GM18520 (cell line): Measurements from ENCODE around the gene SWI5.

Experiments used
- ATAC-seq: cut with Tn5 transposase; IDR thresholded peaks from one replicate; pipeline ENCODE4 v1.9.1; 2021; ENCODE audit not compliant: unreplicated experiment

SWI5 gene

DNA sequence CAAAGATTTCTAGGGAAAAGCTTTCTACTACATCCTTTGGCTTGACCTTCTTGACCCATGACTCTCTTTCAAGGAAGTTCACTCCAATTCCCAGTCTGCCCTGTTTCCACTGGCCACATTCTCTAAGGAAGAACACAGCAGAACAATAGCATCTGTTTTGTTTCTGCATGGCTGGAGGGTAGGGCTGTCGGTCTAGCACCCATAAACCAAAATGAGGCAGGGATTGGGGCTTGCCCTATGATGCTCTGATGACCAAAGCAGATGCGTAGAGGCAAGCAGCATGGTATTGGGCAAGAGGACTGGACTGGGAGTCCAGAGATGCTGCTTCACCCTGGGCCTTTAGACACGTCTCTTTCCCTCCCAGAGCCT lies 24.4 kb upstream of the SWI5 start:
- ATAC-seq, result no peak

- no peak for ATAC-seq
These were observed 23.5 kb upstream of the SWI5 start for GRCh38 chr9:128252317-128253139.

- ATAC-seq, result no peak
These were observed 22.7 kb upstream of the SWI5 start for GRCh38 chr9:128253140-128253990.

DNA sequence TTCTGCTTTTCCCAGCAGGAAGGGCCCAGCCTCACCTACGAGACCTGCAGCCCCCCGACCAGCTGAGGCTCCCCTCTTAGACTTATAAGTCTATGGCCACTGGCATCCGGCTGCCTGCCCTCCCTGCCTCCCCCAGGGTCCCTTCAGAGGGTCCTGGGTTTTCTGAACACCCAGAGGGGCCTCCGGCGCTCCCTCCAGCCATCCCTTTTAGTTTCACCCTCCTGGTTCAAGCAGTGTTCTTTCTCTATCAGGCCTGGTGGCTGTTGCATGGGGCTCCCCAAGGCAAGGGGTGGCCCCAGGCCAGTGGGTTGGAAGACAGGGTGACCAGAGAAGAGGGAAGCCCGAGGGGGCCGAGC lies 22.1 kb upstream of the SWI5 start:
- no peak for ATAC-seq

- ATAC-seq, result no peak
These were observed 21.7 kb upstream of the SWI5 start for GRCh38 chr9:128254362-128254761.

- ATAC-seq, result no peak
These were observed 21.0 kb upstream of the SWI5 start for GRCh38 chr9:128254855-128255759.

DNA sequence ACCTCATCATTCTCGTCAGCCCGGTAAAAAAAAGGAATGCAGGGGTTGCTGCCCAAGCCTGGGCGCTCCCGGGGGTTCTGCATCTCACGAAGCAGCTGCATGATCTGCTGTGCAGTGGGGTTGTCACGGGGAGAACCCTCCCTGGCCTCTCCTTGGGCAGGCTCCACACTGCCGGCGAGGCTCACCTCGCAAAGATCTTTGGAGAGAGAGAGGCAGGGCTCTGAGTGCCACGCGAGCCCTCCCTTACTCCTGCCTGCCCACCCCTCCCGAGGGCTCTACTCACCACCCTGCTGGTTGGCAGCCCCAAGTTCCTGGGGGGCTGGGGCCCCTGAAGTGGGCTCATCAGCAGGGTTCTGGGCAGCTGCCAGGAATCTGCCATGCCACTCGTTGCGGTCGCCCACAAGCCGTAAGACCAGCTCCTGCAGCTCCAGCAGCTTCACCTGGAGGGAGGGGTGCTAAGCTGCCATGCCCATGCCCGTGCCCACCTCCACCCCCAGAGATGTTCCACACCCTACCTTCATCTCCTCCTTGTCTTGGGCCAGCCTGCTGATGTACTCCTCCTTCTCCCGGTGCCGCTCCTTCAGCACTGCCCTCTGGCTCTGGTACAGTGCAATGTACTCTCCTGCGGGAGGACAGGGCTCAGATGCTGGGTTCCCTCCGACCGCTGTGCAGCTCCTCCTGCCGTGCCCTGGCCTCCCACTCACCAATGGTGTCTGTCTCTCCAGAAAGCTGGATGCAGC lies 18.8 kb upstream of the SWI5 start:
- no peak for ATAC-seq

DNA sequence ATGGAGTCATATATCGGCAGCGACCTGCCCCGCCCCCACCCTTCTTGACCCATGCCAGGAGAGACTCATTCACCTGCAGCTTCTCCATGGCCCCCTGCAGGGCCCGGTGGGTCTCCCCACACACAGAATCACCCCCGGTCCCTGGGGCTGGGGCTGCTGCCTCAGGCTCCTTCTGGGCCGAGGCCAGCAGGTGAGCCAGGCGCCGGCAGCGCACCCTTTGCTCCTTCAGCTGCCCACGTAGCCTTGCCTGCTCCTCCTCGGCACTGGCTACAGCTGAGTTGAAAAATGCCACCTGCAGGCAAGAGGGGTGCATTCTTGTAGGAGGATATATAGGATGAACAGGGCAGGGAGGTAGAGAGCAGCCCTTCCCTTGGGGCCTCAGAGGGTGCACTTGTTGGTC lies 18.2 kb upstream of the SWI5 start:
- ATAC-seq, result no peak

- ATAC-seq, result no peak
These were observed 17.8 kb upstream of the SWI5 start for GRCh38 chr9:128258326-128258725.

DNA sequence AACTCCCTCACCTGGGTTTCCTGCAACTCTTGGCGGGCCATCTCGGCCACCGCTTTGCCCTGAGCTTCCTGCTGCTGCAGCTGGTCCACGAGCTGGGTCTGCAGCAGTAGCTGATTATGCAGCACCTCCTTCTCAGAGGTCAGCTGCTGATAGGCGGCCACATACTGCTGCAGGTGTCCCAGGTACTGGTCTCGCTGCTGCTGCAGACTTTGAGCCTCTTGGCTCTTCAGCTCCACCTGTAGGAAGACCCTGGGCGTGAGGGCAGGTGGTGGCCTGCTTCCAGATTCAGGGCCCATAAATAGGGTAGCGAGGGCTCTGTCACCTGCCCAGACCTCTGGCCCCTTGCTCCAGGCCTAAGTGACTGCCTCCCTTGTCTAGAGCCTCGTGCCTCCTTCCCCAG lies 16.9 kb upstream of the SWI5 start:
- no peak for ATAC-seq

GRCh38 chr9:128260340-128260739 lies 15.7 kb upstream of the SWI5 start:
- ATAC-seq, result no peak

- ATAC-seq, result no peak
These were observed 13.4 kb upstream of the SWI5 start for GRCh38 chr9:128262687-128263086.

DNA sequence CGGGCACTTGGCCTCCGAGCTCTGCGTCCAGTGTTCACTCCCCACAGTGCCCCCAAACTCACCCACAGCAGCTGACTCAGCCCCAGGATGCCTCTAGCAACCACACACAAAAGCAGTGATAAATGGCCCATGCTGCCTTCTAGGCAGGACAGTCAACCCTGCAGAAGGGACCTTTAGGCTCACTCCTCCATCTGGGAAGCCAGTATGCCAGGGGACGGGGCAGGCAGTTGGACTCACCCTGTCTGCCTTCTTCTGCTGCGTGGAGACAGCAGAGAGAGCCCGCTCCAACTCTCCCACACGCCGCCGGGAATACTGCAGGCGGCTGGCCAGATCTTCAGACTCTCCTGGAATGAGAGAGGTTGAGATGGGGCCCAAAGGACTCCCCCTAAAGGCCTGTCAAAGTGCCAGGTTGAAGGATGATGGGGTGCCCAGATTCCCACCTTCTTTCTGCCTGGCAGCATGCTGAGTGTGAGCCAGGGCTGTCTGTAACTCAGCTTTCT lies 10.7 kb upstream of the SWI5 start:
- ATAC-seq, result no peak

- ATAC-seq, result no peak
These were observed 9.0 kb upstream of the SWI5 start for GRCh38 chr9:128266868-128267590.

DNA sequence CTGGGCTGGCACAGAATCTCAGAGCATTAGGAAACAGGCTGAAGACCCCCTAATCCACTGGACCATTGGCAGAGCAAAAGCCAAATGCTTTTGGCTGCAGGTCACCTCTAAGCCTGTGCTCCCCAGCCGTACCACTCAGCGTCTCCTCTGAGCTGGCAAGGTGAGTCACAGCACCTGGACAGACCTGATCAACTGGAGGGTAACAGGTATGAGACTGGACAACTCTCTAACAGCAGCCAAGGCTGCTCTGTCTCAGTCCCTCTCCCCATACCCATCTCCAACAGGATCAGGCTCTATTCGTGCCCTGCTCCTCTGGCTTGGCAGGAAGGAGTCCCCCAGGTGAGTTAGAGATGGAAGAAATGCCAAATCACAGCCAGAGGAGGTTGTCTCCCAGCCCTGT lies 5.0 kb upstream of the SWI5 start:
- no peak for ATAC-seq

- no peak for ATAC-seq
These were observed 4.6 kb upstream of the SWI5 start for GRCh38 chr9:128271512-128271911.

DNA sequence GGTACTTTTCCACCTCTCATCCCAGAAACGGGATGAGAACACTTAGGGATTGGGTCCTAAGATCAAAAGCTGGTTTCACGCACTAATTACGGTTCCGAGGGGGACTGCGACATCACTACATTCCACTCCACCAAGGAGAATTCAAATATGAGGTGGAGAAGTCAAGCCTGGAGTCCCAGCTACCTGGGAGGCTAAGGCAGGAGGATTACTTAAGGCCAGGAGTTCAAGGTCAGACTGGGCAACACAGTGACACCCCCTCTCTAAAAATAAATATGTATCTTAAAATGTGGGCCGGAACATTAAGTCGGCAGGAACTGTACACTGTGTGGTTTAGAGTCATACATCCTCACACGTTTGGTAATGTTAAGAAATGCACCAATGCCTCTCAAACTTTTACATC lies 1.8 kb upstream of the SWI5 start:
- ATAC-seq, result no peak

DNA sequence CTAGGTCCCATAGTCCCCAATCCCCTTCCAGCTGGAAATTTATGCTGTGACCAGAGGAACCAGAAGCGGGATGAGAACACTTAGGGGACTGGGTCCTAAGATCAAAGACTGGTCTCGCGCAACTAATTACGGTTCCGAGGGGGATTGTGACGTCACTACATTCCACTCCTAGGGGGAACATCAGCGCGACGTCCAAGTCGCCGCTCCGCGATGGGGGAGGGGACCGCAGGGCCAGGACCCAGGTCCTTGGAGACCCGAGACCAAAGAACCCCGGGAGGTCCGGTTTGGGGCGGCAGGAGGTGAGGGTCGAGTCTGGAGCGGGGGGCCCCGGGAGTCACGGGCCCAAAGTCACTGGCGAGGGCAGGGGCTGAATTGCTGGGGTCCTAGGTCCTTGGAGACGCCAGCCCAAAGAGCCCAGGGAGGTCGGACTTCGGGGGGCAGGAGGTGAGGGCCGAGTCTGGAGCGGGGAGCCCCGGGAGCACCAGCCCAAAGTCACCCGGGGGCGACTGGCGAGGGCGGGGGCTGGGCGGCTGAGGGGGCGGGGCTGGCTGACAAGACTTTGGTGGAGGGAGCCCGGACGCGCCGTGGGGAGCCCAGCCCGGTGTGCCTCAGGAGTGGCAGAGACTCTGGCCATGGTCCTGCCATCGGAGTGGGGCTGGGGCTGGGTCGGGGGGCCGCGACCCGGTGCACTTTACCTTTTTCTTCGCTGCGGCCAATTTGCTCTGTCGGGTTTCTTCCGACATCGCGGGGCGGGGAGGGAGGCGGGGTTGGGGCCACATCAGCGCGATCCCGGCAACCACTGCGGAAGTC lies 673 bp upstream of the SWI5 start, which contains the start of gene GOLGA2:
Gene GOLGA2 (minus strand): TSS at position 810 of the 810 bp plus-strand sequence. CDS start 31 bp downstream, at position 779.
- no peak for ATAC-seq
